ENCODE measurements around the gene PIGQ.

Gene PIGQ

DNA sequence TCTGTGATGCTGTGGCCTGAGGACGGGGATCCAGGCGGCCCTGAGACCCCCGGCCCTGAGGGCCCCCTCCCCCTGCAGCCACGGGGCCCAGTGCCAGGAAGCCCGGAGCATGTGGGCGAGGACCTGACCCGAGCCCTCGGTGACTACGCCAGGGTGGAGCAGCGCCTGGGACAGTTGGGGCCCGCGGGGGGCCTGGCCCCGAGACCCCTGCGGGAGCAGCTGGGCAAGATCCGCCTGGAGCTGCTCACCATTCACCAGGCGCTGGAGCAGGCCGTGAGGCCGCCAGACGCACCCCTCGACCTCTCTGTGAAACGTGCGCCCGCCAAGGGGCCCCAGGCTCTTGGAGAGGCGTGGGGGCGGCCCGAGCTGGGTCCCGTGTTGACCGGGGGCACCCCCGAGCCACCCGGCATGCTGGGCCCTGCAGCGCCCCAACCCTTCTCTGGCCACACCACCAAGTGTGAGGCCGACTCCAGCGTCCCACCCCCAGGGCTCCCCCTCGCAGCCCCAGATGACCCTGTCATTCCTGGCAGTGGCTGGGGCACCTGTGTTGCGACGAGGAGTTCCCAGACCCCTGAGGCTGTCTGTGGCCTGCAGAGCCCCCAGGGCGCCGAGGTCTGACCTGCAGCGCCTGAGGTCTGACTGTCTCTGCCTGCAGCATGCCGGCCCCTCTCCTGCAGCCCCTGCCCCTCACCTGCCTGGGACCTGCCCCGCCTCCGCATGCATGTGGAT, 4.9 kb upstream of the PIGQ start:
- no peak overlapping the region for H3K4me3 ChIP-seq
- H3K27ac ChIP-seq = no peak overlapping the region

GRCh38 chr16:565419-566330, 4.1 kb upstream of the PIGQ start:
- peak overlapping the region in 3 of 21 experiments; percentile 48 to 77 (median 76) for H3K27ac ChIP-seq
- H3K4me3 ChIP-seq = no peak overlapping the region

GRCh38 chr16:566475-567372, 3.0 kb upstream of the PIGQ start, which contains the start of gene NHLRC4:
NHLRC4 (plus strand) TSS chr16:567005; CDS start chr16:568048, 1,043 bp downstream.
- Histone ChIP-seq H3K27ac (peak within 1 kb of the TSS in 18 of 21 experiments; percentile 20 to 85 (median 62)), H3K4me3 (peak within 1 kb of the TSS in 4 of 7 experiments; percentile 7 to 21 (median 15))

DNA sequence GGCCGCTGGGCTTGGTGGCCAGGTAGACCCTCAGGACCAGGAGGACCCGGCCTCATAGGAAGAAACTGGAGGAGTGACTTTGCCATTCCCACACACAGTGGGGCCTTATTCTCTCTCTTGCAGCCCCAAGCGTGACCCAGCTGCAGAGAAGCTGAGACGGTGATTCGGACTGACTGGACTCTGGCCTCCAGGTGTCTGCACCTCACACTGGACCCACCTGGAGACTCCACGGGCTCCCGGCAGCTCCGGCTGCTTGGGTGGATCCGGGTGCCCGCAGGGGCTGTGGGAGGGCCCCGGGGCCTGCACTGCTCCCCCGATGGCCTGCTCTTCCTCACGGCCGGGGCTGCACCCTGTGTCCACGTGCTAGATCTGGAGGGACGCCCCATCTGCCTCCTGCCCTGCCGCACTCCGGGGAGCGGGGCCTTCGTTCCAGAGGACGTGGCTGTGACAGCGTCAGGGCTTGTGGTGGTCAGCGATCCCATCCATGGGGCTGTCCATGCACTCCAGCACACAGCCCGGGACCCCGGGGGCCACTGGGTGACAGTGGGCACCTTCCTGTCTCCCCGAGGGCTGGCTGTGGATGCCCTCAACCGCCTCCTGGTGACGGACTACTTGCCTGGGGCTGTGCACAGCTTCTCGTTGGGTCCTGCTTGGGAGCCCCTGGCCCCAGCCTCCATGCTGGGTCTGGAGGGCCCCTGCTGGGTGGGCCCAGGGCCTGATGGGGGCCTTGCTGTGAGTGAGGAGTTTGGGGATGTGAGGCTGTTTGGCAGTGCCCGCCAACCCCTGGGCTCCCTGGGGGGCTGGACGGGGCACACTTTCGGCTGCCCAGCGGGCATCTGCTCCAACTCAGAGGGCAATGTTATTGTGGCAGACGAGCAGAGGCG, 2.2 kb upstream of the PIGQ start:
- H3K4me3 ChIP-seq = peak overlapping the region in 3 of 7 experiments; percentile 7 to 21 (median 19)
- H3K27ac ChIP-seq = peak overlapping the region in 17 of 21 experiments; percentile 28 to 89 (median 64)

- Histone ChIP-seq H3K27ac (peak overlapping the region; percentile 56 to 93 (median 87)), H3K4me3 (peak overlapping the region in 3 of 7 experiments; percentile 95 to 98 (median 98))
Observed at GRCh38 chr16:568401-569258, 1.1 kb upstream of the PIGQ start.

DNA sequence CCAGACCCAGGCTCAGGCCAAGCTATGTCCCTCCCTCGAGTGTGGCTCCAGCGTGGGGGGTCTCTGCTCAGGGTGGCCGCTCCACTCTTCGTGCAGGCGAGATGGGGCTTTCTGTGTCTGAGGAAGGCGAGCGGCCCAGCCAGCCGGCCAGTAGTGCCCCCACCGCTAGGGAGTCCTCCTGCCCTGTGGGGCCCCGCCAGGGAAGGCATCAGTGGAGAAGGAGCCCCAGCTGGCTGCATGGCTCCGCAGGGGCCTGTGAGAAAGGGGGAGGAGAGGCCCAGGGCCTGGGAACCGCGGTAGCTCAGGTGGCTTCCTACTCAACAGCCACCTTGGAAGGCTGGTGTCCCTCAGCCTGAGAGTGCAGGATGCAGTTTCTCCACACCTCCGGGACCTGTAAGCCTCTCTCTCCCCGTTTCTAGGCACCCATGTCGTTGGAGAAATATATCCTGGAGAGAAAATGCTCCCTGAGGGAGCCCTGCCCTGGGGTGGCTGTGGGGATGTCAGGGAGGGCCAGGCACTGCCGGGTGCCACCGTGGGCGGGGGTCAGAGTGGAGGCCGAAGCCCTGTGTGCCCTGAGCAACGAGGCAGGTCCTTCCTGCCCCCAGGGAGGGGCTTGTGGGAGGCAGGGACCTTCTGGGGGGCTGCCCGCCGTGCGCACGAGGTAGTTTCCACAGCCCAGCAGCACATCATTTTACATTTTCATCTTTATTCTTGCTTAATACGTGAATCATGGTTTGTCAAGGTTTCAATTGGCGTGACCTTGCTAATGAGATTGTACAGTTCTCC, 3.3 kb downstream of the PIGQ start:
- Histone ChIP-seq H3K27ac (no peak overlapping the region), H3K4me3 (no peak overlapping the region)

DNA sequence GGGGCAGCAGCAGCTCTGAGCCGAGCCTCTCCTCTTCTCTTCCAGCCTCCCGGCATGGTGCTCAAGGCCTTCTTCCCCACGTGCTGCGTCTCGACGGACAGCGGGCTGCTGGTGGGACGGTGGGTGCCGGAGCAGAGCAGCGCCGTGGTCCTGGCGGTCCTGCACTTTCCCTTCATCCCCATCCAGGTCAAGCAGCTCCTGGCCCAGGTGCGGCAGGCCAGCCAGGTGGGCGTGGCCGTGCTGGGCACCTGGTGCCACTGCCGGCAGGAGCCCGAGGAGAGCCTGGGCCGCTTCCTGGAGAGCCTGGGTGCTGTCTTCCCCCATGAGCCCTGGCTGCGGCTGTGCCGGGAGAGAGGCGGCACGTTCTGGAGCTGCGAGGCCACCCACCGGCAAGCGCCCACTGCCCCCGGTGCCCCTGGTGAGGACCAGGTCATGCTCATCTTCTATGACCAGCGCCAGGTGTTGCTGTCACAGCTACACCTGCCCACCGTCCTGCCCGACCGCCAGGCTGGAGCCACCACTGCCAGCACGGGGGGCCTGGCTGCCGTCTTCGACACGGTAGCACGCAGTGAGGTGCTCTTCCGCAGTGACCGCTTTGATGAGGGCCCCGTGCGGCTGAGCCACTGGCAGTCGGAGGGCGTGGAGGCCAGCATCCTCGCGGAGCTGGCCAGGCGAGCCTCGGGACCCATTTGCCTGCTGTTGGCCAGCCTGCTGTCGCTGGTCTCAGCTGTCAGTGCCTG, 4.4 kb downstream of the PIGQ start:
- Histone ChIP-seq H3K27ac (no peak overlapping the region), H3K4me3 (no peak overlapping the region)

DNA sequence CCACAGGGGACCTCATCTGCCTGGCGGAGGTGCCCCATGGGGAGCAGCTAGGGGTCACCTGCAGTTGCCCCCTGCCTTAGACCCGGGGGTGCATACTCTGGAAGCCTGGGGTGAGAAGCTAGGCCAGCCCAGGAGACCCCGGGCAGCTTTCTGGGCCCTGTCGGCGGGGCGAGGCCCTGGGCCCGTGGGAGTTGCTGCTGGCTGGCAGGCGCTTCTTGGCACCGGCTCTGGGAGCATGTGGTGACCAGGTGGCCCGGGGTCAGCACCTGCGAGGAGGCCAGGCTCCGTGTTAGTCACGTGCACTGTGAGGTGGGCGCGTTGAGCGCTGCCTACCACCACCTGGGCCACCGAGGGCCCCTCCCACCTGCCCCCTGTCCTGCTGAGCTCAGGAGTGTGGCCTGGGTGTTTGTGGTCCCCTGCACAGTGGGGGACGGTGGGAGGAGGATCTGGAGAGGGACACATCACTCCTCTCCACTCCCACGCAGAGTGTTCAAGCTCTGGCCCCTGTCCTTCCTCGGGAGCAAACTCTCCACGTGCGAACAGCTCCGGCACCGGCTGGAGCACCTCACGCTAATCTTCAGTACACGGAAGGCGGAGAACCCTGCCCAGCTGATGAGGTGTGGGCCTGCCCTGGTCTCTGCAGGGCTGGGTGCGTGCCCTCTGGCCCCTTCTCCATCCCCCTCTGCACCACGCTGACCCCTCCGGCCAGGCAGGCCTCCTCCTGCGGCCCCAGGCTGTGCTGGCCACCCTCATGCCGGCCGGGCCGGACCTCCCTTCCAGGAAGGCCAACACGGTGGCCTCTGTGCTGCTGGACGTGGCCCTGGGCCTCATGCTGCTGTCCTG, 5.8 kb downstream of the PIGQ start:
- Histone ChIP-seq H3K27ac (no peak overlapping the region), H3K4me3 (no peak overlapping the region)

GRCh38 chr16:576197-576822, 6.5 kb downstream of the PIGQ start:
- Histone ChIP-seq H3K4me3 (no peak overlapping the region), H3K27ac (no peak overlapping the region)

- no peak overlapping the region for H3K4me3 ChIP-seq
- H3K27ac ChIP-seq = no peak overlapping the region
Observed at GRCh38 chr16:576823-577201, 7.0 kb downstream of the PIGQ start.

DNA sequence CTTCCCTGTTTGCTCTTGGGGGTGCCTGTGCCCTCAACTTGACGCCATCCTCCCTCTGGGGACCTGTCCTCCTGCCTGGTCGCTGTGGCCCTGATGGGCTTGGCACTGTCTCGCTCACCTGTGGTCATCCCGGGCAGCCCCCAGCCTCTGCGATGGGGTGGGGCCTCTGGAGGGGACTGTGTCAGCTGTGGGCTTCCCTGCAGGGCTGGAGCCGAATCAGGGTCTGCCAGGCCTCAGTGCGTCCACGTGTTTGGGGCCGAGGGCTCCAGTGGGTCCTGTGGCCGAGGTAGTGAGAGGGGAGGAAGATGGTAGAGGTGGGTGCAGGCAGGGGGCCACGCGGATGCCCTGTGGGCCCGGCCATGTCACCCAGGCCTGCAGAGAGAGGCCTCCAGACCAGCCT, 8.0 kb downstream of the PIGQ start:
- Histone ChIP-seq H3K27ac (no peak overlapping the region), H3K4me3 (no peak overlapping the region)

DNA sequence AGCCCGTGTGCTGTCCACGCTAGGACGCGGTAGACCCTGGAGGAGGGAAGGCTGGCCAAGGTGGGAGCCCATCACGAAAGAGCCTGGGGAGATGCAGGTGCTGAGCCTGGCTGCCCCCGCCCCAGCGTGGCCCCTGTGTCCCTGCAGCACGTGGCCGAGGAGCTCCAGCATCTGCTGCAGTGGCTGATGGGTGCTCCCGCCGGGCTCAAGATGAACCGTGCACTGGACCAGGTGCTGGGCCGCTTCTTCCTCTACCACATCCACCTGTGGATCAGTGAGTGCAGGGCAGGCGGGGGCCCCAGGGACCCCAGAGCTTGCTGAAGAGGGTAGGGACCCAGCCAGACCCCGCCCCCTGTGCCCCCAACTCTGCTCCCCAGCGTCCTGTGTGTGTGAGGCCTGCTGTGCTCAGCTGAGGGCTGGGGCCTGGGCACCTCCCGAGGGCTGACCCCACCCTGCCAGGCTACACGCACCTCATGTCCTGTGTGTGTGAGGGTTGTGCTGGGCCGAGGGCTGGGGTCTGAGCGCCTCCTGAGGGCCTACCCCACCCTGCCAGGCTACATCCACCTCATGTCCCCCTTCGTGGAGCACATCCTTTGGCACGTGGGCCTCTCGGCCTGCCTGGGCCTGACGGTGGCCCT, 8.6 kb downstream of the PIGQ start:
- Histone ChIP-seq H3K4me3 (no peak overlapping the region), H3K27ac (no peak overlapping the region)

GRCh38 chr16:578870-579405, 9.2 kb downstream of the PIGQ start:
- Histone ChIP-seq H3K4me3 (no peak overlapping the region), H3K27ac (no peak overlapping the region)

Data from skin epidermis (tissue), 12 donors.